Measurements from ENCODE around the gene CLPTM1L.

CLPTM1L gene

GRCh38 chr5:1371218-1371971 lies 26.5 kb upstream of the CLPTM1L start:
- H3K9me3 ChIP-seq (ENCODE audit: control insufficient read depth, low read length): no peaks in the 10 kb centered on the region
- no peaks in the 10 kb centered on the region for H3K79me2 ChIP-seq
- no peak overlapping the region for H3K27ac ChIP-seq
- no peak overlapping the region for H3K9ac ChIP-seq
- no peak overlapping the region for H3K4me3 ChIP-seq (ENCODE audit: low read depth, low read length)
- no peaks in the 10 kb centered on the region for H3K4me1 ChIP-seq
- no peak overlapping the region for H2AFZ ChIP-seq
- no peaks in the 10 kb centered on the region for H3K36me3 ChIP-seq (ENCODE audit: control insufficient read depth, insufficient read depth, low read length)
- no peaks in the 10 kb centered on the region for H3K27me3 ChIP-seq (ENCODE audit: control insufficient read depth, insufficient read depth, low read length)
- TF ChIP-seq CTCF (IDR thresholded peaks at IDR 0.05): no peak
- H3K4me2 ChIP-seq (ENCODE audit: low read length): no peak overlapping the region

- no peaks in the 10 kb centered on the region for H3K4me1 ChIP-seq
- H3K4me2 ChIP-seq (ENCODE audit: low read length): no peak overlapping the region
- H3K9me3 ChIP-seq (ENCODE audit: control insufficient read depth, low read length): no peaks in the 10 kb centered on the region
- H3K27me3 ChIP-seq (ENCODE audit: control insufficient read depth, insufficient read depth, low read length): no peaks in the 10 kb centered on the region
- no peaks in the 10 kb centered on the region for H3K36me3 ChIP-seq (ENCODE audit: control insufficient read depth, insufficient read depth, low read length)
- no peak overlapping the region for H3K4me3 ChIP-seq (ENCODE audit: low read depth, low read length)
- no peak overlapping the region for H2AFZ ChIP-seq
- no peak for TF ChIP-seq CTCF (IDR thresholded peaks at IDR 0.05)
- H3K79me2 ChIP-seq: no peaks in the 10 kb centered on the region
- no peak overlapping the region for H3K27ac ChIP-seq
- H3K9ac ChIP-seq: no peak overlapping the region
Observed at GRCh38 chr5:1370006-1370405, 25.1 kb upstream of the CLPTM1L start.

- H2AFZ ChIP-seq: no peak overlapping the region
- TF ChIP-seq CTCF (IDR thresholded peaks at IDR 0.05): no peak
- H3K79me2 ChIP-seq: no peaks in the 10 kb centered on the region
- no peak overlapping the region for H3K4me3 ChIP-seq (ENCODE audit: low read depth, low read length)
- no peaks in the 10 kb centered on the region for H3K36me3 ChIP-seq (ENCODE audit: control insufficient read depth, insufficient read depth, low read length)
- no peak overlapping the region for H3K9ac ChIP-seq
- no peak overlapping the region for H3K4me2 ChIP-seq (ENCODE audit: low read length)
- H3K9me3 ChIP-seq (ENCODE audit: control insufficient read depth, low read length): no peaks in the 10 kb centered on the region
- no peak overlapping the region for H3K27ac ChIP-seq
- H3K4me1 ChIP-seq: no peaks in the 10 kb centered on the region
- no peaks in the 10 kb centered on the region for H3K27me3 ChIP-seq (ENCODE audit: control insufficient read depth, insufficient read depth, low read length)
Observed at GRCh38 chr5:1368756-1369155, 23.9 kb upstream of the CLPTM1L start.

GRCh38 chr5:1368236-1368635 lies 23.3 kb upstream of the CLPTM1L start:
- no peak overlapping the region for H3K9ac ChIP-seq
- H3K27me3 ChIP-seq (ENCODE audit: control insufficient read depth, insufficient read depth, low read length): no peaks in the 10 kb centered on the region
- no peak for TF ChIP-seq CTCF (IDR thresholded peaks at IDR 0.05)
- no peak overlapping the region for H3K27ac ChIP-seq
- no peaks in the 10 kb centered on the region for H3K79me2 ChIP-seq
- H3K9me3 ChIP-seq (ENCODE audit: control insufficient read depth, low read length): no peaks in the 10 kb centered on the region
- no peak overlapping the region for H3K4me3 ChIP-seq (ENCODE audit: low read depth, low read length)
- no peaks in the 10 kb centered on the region for H3K36me3 ChIP-seq (ENCODE audit: control insufficient read depth, insufficient read depth, low read length)
- no peak overlapping the region for H2AFZ ChIP-seq
- no peaks in the 10 kb centered on the region for H3K4me1 ChIP-seq
- no peak overlapping the region for H3K4me2 ChIP-seq (ENCODE audit: low read length)

GRCh38 chr5:1367149-1367548 lies 22.2 kb upstream of the CLPTM1L start:
- H3K4me1 ChIP-seq: no peaks in the 10 kb centered on the region
- no peaks in the 10 kb centered on the region for H3K79me2 ChIP-seq
- H3K27me3 ChIP-seq (ENCODE audit: control insufficient read depth, insufficient read depth, low read length): no peaks in the 10 kb centered on the region
- no peaks in the 10 kb centered on the region for H3K9me3 ChIP-seq (ENCODE audit: control insufficient read depth, low read length)
- H3K4me3 ChIP-seq (ENCODE audit: low read depth, low read length): no peak overlapping the region
- H3K27ac ChIP-seq: no peak overlapping the region
- no peaks in the 10 kb centered on the region for H3K36me3 ChIP-seq (ENCODE audit: control insufficient read depth, insufficient read depth, low read length)
- no peak overlapping the region for H3K4me2 ChIP-seq (ENCODE audit: low read length)
- H2AFZ ChIP-seq: no peak overlapping the region
- TF ChIP-seq CTCF (IDR thresholded peaks at IDR 0.05): no peak
- no peak overlapping the region for H3K9ac ChIP-seq

All from parathyroid adenoma (tissue), 2 donors.